Endothelial cell (in vitro differentiated cells): ENCODE results near the gene VPS13D. TPM values are rescaled to one million over a fixed set of nuclear protein-coding genes. Genes with fewer than 3 reads are reported as not detected.

ENCODE experiments used
- DNase-seq: peaks from one replicate; pipeline ENCODE4 v3.0.0; 2021; ENCODE audit warnings: low spot score
- H3K27ac Mint-ChIP-seq: one replicate; pipeline ENCODE4 v1.8.0; 2021; ENCODE audit warnings: mixed read lengths, inconsistent platforms; ENCODE audit not compliant: unreplicated experiment
- H3K27me3 Mint-ChIP-seq: one replicate; pipeline ENCODE4 v1.8.0; 2021; ENCODE audit warnings: mild to moderate bottlenecking, moderate library complexity, mixed read lengths, inconsistent platforms; ENCODE audit not compliant: unreplicated experiment
- H3K36me3 Mint-ChIP-seq: one replicate; pipeline ENCODE4 v1.8.0; 2021; ENCODE audit warnings: mild to moderate bottlenecking, low read depth, mixed read lengths, inconsistent platforms; ENCODE audit not compliant: unreplicated experiment
- H3K4me1 Mint-ChIP-seq: one replicate; pipeline ENCODE4 v1.8.0; 2021; ENCODE audit warnings: mild to moderate bottlenecking, mixed read lengths, inconsistent platforms; ENCODE audit not compliant: unreplicated experiment
- H3K4me3 Mint-ChIP-seq: one replicate; pipeline ENCODE4 v1.8.0; 2021; ENCODE audit warnings: mild to moderate bottlenecking, mixed read lengths, inconsistent platforms; ENCODE audit not compliant: unreplicated experiment
- H3K9me3 Mint-ChIP-seq: one replicate; pipeline ENCODE4 v1.8.0; 2021; ENCODE audit warnings: mixed read lengths, inconsistent platforms; ENCODE audit not compliant: unreplicated experiment
- total RNA-seq: library from RNA; stranded (reverse); fragmentation: NEBNext Ultra II Directional; extraction: Animal tissue kit (Norgen Biotek cat#: 25700); gene quantifications from one replicate; pipeline ENCODE4 v1.2.1, GENCODE V29; 2021; ENCODE audit not compliant: unreplicated experiment
- TF ChIP-seq, protein P1 (sequence below): fragments of 200-600 bp; sonication (generic); IDR thresholded peaks from one replicate; pipeline ENCODE4 v1.5.0; 2021; ENCODE audit warnings: antibody characterized with exemption; ENCODE audit not compliant: unreplicated experiment

VPS13D gene
- total RNA-seq, 1 donor from 2014 or later: 37.8 TPM

DNA sequence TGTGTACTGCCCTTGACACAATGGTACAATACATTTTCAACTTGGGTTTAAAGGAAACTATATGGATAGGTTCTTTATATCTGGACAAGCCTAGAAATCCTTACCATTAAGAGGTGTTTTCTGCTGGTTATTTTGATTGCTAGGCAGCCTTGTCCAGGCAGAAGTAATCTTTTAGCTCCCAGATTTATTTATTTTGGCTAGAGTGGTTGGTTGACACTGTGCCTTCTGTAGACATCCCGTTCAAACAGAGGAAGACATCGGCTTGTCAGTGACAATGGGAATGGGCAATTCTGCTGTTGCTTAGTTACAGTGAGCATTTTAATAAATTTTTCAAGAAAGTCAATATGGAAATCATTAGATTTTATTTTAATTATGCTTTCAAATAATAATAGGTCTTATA, 138.8 kb downstream of the VPS13D start:
- TF ChIP-seq, protein P1, sequence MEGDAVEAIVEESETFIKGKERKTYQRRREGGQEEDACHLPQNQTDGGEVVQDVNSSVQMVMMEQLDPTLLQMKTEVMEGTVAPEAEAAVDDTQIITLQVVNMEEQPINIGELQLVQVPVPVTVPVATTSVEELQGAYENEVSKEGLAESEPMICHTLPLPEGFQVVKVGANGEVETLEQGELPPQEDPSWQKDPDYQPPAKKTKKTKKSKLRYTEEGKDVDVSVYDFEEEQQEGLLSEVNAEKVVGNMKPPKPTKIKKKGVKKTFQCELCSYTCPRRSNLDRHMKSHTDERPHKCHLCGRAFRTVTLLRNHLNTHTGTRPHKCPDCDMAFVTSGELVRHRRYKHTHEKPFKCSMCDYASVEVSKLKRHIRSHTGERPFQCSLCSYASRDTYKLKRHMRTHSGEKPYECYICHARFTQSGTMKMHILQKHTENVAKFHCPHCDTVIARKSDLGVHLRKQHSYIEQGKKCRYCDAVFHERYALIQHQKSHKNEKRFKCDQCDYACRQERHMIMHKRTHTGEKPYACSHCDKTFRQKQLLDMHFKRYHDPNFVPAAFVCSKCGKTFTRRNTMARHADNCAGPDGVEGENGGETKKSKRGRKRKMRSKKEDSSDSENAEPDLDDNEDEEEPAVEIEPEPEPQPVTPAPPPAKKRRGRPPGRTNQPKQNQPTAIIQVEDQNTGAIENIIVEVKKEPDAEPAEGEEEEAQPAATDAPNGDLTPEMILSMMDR: no peak
- H3K36me3 Mint-ChIP-seq: no peaks in the 10 kb centered on the region
- peaks cover 4% of the 10 kb centered on the region for H3K4me1 Mint-ChIP-seq
- H3K27me3 Mint-ChIP-seq: no peaks in the 10 kb centered on the region
- no peak for DNase-seq
- H3K9me3 Mint-ChIP-seq: no peaks in the 10 kb centered on the region
- H3K4me3 Mint-ChIP-seq: no peak overlapping the region
- no peak overlapping the region for H3K27ac Mint-ChIP-seq

DNA sequence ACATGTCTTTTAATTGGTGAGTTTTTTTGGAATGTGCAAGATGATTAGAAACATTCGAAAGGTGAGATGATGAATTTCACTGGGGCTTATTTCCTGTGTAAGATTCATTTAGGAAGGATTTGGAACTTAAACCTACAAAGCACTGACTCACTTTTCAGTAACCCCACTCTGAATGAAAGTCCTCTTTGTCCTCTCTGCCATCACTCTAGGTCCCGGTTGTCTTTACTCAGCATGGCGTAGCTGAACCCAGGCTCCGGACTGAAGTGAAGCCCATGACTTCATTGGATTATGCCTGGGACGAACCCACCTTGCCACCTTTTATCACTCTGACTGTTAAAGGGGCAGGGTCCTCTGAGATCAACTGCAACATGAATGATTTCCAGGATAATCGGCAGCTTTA, 139.4 kb downstream of the VPS13D start:
- Mint-ChIP-seq H3K36me3 (no peaks in the 10 kb centered on the region), H3K9me3 (no peaks in the 10 kb centered on the region), H3K4me1 (peaks cover 4% of the 10 kb centered on the region), H3K4me3 (no peak overlapping the region), H3K27ac (no peak overlapping the region), H3K27me3 (no peaks in the 10 kb centered on the region)
- no peak for DNase-seq
- TF ChIP-seq, protein P1: no peak

DNA sequence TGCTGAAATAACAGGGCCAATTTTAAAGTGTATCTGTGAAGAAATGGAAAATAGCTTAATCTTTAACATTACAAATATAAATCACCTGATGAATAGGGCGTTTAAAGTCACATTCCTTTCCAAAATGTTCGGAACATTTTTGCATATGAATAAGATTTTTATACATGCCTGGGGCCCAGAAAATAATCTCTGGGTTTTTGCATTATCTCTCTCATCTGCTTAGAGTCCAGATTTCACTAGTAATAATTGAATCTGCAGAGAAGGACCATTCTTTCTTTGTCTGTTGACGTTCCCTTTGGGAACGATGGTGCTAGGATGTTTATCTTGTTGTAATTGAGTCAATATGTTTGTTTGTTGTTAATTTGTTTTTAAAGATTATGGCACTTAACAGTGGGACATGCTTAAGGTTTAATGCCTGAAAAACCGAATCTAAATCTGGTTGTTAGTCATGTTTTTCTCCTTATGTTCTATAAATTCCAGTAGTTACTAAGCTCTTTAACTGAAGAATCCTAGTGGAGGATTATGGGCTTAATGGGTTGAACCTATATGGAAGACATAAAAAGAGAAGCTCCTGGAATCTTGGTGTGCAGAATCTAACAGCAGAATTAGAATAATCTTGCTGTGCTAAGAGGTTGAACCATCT, 140.6 kb downstream of the VPS13D start:
- H3K4me3 Mint-ChIP-seq: no peak overlapping the region
- H3K4me1 Mint-ChIP-seq: peaks cover 4% of the 10 kb centered on the region
- no peak for DNase-seq
- H3K27ac Mint-ChIP-seq: no peak overlapping the region
- H3K27me3 Mint-ChIP-seq: no peaks in the 10 kb centered on the region
- peaks cover 7% of the 10 kb centered on the region for H3K36me3 Mint-ChIP-seq
- H3K9me3 Mint-ChIP-seq: no peaks in the 10 kb centered on the region
- TF ChIP-seq, protein P1: no peak

DNA sequence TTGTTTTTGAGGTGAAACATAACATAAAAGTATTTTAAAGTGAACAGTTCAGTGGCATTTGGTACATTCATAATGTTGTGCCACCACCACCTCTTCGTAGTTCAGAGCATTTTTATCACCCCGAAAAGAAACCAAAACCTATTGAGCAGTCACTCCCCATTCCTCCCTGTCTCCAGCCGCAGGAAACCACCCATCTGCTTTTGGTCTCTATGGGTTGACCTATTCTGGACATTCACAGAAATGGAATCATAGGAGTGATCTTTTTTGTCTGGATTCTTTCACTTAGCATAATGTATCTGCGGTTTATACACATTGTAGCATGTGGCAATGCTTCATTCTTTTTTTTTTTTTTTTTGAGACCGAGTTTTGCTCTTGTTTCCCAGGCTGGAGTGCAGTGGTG, 141.2 kb downstream of the VPS13D start:
- H3K4me1 Mint-ChIP-seq: peaks cover 4% of the 10 kb centered on the region
- H3K4me3 Mint-ChIP-seq: no peak overlapping the region
- no peaks in the 10 kb centered on the region for H3K9me3 Mint-ChIP-seq
- TF ChIP-seq, protein P1: no peak
- DNase-seq: no peak
- no peaks in the 10 kb centered on the region for H3K27me3 Mint-ChIP-seq
- no peak overlapping the region for H3K27ac Mint-ChIP-seq
- H3K36me3 Mint-ChIP-seq: peaks cover 8% of the 10 kb centered on the region

DNA sequence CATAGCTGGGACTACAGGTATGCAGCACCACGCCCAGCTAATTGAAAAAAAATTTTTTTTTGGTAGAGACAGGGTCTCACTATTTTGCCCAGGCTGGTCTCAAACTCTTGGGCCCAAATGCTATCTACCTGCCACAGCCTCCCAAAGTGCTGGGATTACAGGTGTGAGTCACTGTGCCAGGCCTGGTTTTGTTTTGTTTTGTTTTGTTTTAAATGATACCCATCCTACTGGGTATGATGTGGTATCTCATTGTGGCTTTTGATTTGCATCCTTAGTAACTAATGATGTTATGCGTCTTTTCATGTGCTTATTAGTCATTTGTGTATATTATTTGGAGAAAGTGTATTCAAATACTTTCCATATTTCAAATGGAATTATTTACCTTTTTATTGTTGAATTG, 142.3 kb downstream of the VPS13D start:
- DNase-seq: no peak
- H3K36me3 Mint-ChIP-seq: peaks cover 13% of the 10 kb centered on the region
- no peaks in the 10 kb centered on the region for H3K9me3 Mint-ChIP-seq
- H3K4me3 Mint-ChIP-seq: no peak overlapping the region
- TF ChIP-seq, protein P1: no peak
- H3K27ac Mint-ChIP-seq: no peak overlapping the region
- H3K27me3 Mint-ChIP-seq: no peaks in the 10 kb centered on the region
- peaks cover 4% of the 10 kb centered on the region for H3K4me1 Mint-ChIP-seq
